Coronary artery (tissue), 2 donors: Measurements from ENCODE around the gene UBXN7.

Experiments
- DNase-seq: peaks from one replicate; pipeline ENCODE4 v3.0.0-alpha.2; 2017; ENCODE audit warnings: low spot score
- H3K27ac ChIP-seq, 2 donors: fragments of 200-600 bp; sonication (generic); one replicate each; pipeline ENCODE4 v1.5.1; 2016 to 2019
- H3K4me3 ChIP-seq: fragments of 200-600 bp; sonication (generic); 2 replicates; pipeline ENCODE4 v1.5.1; 2016; ENCODE audit warnings: mild to moderate bottlenecking, moderate library complexity
- TF ChIP-seq, protein P1 (sequence below): fragments of 200-600 bp; sonication (generic); IDR thresholded peaks from one replicate; pipeline ENCODE4 v1.5.1; 2019; ENCODE audit warnings: antibody characterized with exemption

Gene UBXN7

DNA sequence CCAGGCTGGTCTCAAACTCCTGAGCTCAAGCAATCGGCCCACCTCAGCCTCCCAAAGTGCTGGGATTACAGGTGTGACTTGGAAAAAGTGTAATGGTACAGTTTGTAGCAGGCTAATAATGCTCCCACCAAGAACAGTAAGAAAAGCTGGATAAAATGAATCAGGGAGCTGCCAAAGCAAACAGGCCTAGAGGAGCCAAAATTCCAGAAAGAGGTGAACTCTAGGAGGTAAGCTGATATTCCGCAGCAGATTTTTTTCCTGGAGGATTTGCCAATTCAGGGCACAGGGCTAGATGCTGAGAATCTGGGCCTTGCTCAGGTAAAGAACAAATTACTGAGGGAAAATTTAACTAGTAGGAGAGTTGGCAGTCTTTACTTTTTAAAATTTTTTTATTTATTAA lies 133.7 kb downstream of the UBXN7 start:
- no peak overlapping the region for H3K27ac ChIP-seq
- DNase-seq, result no peak
- H3K4me3 ChIP-seq, result no peak overlapping the region
- TF ChIP-seq, protein P1, sequence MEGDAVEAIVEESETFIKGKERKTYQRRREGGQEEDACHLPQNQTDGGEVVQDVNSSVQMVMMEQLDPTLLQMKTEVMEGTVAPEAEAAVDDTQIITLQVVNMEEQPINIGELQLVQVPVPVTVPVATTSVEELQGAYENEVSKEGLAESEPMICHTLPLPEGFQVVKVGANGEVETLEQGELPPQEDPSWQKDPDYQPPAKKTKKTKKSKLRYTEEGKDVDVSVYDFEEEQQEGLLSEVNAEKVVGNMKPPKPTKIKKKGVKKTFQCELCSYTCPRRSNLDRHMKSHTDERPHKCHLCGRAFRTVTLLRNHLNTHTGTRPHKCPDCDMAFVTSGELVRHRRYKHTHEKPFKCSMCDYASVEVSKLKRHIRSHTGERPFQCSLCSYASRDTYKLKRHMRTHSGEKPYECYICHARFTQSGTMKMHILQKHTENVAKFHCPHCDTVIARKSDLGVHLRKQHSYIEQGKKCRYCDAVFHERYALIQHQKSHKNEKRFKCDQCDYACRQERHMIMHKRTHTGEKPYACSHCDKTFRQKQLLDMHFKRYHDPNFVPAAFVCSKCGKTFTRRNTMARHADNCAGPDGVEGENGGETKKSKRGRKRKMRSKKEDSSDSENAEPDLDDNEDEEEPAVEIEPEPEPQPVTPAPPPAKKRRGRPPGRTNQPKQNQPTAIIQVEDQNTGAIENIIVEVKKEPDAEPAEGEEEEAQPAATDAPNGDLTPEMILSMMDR, result no peak
